SIG-M5 treated with dmso at 0.1 percent for 504 hours (cell line): Measurements from ENCODE around the gene LBX2.
"Not testable (repeated sequence)": the region's sequence is repeated elsewhere in the genome, so short reads cannot be mapped to it uniquely, and the experiment has no call there.

Experiments used
- DNase-seq: peaks from one replicate; lab custom pipeline; 2025; ENCODE audit not compliant: unreplicated experiment; lab: John Stamatoyannopoulos, UW

The LBX2 gene

DNA sequence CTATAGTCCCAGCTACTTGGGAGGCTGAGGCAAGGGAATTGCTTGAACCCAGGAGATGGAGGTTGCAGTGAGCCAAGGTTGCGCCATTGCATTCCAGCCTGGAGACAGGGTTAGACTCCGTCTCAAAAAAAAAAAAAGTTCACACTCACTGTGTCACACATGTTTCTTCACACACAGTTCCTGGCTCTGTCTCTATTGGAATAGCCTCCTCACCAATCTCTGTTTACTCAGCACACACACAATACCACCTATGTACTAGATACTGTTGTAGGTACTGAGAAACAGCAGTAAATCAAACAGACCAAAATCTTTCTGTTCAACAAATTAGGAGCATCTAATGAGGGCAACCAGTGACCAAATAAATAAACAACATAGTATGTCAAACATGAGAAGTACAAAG, 13.3 kb downstream of the LBX2 start:
- DNase-seq = no peak

DNA sequence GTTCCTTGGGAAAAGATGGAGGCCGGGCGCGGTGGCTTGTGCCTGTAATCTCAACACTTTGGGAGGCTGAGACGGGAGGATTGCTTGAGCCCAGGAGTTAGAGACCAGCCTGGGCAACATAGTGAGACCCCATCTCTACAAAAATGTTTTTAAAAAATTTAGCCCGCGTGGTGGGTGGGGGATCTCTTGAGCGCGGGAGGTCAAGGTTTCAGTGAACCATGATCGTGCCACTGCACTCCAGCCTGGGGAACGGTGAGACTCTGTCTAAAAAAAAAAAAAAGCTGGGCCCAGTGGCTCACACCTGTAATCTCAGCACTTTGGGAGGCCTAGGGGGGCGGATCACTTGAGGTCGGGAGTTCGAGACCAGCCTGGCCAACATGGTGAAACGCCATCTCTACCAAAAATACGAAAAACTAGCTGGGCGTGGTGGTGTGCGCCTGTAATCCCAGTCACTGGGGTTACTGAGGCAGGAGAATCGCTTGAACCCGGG, 15.7 kb downstream of the LBX2 start:
- not testable (repeated sequence) for DNase-seq

DNA sequence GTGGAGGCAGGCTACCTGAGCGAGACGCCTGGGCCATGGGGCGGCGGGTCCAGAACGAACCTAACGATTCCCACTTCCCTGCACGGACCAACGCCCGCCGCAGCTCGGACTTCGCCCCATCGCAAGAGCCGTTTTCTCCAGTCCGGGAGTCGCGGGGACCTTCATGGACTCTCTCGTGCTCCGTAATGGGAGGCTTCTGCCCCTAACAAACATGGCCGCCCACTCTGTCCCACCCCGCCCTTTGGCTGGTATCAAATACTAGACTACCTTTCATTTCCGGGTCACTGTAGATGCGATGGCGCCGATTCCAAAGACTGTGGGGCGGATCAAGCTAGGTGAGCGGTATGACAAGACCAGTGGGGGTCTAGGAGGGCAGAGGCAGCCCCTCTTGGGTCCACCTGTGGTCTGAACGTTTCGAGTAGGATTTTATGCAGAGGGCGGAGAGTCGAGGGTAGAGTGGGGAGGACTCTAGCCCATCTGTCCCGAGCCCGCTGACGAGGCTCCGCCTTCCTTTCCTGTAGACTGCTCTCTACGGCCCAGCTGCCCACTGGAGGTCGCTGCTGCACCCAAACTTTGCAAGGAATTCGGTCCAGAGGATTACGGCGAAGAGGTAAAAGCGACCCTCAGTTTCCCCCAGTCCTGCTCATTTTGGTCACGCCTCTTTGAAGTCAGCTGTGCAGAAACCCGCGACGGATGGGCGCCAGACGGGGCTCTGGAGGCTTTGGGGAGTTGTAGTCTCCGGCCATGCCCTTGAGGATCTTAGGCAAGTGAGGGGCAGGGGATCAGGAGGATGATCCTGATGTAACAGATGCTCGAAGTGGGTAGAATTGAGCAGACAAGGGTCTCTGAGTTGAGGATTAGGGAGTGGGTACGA, 16.4 kb downstream of the LBX2 start, which contains the start of the genes CCDC142 and TTC31:
CCDC142 (minus strand) TSS at position 198 of the 874 bp plus-strand sequence; CDS start at position 37, 161 bp downstream.
TTC31 (plus strand) TSS at position 281 of the 874 bp plus-strand sequence; CDS start at position 296, 15 bp downstream.
- peak; percentile 96 for DNase-seq

DNA sequence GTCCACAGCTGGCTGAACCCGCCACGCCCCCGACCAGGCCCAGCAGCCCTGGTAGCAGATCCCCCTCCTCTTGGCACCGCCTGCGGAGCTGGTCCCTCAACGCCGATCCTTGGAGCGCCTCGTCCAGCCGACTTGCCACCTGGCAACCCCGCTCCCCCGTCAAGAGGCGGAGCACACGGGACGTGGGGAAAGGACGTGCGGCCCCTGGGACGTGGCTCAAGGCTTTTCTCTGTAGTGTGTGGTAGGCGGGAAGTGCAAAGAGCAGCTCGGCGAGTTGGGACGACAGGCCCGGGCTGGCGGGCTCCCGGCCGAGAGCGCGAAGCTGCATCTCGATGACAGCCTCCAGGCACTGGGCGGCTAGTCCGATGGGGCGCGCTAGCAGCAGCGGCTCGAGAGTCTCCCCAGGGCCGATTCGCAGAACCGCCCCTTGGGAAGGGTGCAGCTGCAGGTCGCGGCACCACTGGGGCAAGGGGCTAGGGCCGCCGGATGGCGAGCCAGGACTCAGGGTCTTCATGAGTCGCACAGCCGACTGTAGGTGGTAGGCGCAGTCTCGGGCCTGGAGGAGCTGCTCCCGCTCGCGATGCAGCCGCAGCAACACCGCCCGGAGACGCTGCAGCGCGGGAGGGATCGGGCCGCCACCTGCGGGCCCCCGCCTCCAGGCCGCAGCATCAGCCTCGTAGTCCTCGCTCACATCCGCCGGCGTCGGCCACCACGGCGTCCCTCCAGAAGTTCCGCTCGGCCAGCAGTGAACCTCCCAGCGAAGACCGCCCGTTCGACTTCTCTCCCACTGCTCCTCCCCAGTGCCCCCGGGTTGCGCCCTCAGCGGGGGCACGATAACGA, 17.2 kb downstream of the LBX2 start:
- peak; percentile 77 for DNase-seq

DNA sequence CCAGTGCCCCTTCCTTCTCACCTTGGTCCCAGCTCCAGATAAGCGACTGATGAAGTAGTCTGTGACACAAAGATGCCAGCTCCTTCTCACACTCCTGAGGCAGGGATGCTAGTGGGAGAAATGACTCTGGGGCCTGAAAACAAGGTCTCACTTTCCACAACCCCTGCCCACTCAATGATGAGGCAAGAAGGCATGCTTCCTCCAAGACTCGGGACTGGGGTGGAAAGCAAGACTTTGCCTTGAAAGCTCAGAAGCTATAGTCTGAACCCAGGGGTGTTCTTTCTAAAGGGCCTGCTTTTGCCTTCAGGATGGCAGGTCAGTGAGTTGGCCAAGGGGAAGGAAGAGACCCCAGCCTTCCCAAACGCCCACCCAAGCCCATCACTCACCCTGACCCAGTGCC, 18.0 kb downstream of the LBX2 start:
- DNase-seq = no peak

DNA sequence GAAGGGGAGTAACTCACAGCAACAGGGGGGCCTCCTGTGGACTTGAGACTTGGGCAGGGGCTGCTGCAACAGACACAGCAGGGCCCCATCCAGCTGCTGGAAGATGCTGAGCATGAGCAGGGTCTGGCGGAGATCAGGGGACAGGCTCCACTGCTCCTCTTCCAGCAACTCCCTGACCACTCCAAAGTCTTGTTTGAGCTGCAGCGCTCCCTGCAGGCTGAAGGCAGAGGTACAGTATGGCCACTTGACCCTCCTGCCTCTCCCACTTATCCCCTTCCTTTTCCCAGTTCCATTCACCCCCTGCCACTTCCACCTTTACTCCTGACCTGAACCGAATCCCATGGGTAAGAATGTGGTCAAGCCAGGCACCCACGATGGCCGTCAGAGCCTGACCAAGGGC, 24.5 kb downstream of the LBX2 start:
- DNase-seq = no peak

DNA sequence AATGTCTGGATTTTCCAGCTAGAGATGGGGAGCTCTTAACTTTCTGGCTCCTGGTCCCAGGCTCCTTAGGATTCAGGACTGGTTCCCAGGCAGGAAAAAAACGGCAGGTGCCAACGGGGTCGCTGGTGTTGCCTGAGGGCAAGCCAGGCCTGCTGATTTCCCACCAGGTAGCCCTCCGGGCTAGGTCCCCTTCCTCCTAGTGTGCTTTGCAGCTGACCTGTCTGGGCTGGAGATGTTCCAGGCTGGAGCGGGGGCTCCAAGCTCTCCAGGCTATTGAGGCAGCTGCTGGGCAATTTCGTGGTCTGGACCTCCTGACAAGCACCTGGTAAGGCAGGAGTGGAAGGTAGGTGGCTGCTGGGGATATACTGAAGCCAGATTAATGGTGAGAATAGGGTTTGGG, 24.9 kb downstream of the LBX2 start:
- DNase-seq = no peak

DNA sequence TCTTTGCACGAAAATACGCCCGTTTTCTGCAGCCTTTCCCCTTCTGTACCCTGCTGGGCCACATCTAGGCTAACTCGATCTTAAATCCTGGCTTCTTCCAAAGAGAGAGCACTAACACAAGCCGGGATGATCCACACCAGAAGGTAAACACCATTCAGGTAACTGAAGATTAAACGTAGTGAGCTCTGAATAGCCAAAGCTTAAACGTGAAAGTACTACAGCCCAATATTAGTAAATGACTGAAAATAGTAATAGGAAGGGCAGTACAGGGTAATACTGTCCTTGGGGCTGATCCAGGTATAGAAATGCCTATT, 26.5 kb downstream of the LBX2 start:
- DNase-seq = no peak

DNA sequence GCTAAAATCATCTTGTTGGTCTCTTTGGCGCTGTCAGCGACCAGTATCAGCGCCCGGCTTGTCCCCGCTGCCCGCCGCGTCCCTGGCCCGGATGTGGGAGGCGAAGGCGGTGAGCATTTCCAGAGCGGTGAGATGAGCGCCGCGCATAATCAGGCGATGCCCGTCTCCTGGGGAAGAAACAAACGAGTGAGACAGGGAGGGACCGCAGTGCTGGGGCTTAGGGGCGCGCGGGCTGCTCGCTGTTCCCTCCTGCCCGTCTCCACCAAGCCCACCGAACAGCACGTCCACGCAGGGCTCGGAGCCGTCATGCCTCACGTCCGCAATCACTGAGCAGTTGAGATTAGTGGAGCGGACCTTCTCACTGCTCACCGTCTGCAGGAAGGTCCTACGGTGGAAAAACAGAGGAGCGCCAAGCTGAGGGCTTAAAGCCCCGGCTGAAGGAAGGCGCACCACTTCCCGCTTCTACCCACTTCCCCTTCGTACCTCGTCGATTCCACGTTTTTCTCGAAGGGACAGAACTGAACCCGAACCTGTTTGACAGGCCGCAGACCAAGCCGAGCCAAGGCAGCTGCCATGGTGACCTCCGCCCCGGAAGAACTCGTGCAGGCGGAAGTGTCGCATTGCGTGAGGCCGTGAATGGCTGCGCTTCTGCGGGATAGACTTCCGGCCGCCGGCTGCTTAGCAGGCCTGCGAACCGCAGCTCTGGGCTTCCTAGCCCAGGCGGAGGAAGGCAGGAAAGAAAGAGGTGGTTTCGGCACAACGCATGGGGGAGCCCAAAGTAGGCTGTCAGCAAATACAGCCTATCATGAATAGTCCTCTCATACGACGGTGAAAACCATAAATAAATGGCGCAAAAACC, 27.1 kb downstream of the LBX2 start, which contains the start of gene MRPL53:
MRPL53 (minus strand) TSS at position 595 of the 859 bp plus-strand sequence; CDS start at position 575, 20 bp downstream.
- DNase-seq = peak; percentile 96

DNA sequence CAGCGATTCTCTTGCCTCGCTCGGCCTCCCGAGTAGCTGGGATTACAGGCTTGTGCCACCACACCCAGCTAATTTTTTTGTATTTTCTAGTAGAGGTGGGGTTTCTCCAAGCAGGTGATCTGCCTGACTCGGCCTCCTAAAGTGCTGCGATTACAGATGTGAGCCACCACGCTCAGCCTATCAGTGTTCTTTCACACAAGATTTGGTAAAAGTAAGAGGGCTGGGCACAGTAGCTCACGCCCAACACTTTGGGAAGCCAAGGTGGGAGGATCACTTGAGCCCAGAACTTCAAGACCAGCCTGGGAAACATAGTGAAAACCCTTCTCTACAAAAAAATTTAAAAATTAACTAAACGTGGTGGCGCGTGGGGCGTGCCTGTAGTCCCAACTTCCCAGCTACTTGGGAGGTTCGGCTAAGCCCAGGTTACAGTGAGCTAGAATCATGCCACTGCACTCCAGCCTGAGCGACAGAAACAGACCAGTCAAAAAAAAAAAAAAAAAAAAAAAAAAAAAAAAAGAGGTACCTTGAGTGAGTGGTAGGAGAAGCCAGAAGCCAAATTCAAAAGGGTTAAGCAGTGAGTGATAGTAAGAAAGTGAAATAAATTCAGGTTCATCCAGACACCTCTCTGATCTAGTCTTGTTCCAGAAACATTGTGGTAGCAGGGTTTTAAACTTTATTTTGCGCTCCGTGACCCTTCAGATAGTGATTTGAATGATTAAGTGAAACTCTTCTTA, 27.9 kb downstream of the LBX2 start:
- DNase-seq = peak; percentile 54

DNA sequence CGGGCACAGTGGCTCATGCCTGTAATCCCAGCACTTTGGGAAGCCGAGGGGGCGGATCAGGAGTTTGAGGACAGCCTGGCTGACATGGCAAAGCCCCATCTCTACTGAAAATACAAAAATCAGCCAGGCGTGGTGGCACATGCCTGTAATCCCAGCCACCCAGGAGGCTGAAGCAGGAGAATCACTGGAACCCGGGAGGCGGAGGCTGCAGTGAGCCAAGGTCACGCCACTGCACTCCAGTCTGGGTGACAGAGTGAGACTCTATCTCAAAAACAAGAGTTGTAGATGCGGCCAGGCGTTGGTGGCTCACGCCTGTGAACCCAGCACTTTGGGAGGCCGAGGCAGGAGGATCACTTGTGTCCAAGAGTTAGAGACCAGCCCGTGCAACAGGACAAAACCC, 28.7 kb downstream of the LBX2 start:
- DNase-seq = not testable (repeated sequence)

DNA sequence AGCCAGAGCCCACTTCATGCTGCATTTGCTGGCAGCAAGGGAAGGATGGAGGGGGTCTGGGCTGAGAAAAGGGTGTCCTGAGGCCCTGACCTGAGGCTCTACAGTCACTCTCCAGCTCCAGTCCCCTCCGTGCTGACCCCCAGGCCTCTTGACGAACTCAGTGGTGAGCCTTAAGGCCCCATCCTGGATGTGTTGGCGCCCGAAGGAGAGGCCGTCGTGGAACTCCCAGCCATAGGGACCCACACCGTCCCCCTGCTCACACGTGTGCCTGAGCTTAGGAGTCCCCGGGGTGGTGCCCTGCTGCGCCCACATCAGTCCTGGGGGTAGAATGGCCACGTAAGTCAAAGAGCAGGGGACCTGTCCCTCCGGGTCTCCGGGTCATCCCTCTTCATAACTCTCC, 35.0 kb downstream of the LBX2 start:
- DNase-seq = no peak

DNA sequence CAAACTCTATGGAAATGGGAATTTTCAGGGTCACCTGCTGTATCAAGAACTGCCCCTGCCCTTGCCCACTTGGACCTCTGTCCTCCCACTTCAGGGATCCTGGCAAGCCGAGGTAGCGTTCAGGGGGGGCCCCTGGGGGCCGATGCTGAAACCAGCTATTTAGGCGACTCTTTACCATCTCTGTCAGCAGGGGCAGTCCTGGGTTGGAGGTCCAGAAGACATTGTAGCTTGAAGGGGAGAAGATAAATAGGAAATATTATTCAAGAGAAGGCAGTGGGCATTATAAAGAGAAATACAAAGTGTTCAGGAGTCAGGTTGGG, 36.7 kb downstream of the LBX2 start:
- no peak for DNase-seq

DNA sequence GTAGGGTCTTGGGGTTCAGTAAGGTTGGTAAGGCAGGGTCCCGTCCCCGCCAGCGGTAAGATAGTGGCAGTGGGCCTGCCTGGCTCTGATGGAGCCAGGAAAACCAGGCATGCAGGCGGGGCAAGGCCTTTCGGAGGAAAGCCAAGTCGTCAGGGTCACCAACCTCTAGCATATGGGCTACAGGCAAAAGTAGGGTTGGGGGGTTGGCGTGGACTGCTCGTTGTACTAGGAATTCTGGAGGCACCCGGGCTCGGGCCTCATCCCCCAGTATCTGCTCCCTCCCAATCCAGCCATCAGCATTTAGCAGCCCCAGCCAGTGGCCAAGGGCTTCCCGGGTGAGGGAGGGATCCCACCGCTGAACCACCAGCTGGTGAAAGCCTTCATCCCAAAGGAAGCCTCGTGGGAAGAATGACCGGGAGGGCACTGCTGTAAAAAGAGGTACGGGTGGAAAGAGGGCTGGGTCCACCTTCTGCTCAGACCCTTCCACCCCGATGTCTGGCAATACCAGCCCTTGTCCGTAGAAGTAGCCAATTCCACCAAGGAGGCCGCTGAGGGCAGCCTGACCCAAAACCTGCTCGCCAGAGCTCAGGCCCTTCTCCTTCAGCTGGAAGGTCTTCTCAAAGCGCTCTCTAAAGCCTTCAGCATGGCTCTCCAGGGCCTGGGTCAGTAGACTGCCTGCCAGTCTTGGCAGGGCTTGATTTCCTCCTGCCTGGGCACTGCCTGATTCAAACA, 37.2 kb downstream of the LBX2 start:
- DNase-seq = no peak

DNA sequence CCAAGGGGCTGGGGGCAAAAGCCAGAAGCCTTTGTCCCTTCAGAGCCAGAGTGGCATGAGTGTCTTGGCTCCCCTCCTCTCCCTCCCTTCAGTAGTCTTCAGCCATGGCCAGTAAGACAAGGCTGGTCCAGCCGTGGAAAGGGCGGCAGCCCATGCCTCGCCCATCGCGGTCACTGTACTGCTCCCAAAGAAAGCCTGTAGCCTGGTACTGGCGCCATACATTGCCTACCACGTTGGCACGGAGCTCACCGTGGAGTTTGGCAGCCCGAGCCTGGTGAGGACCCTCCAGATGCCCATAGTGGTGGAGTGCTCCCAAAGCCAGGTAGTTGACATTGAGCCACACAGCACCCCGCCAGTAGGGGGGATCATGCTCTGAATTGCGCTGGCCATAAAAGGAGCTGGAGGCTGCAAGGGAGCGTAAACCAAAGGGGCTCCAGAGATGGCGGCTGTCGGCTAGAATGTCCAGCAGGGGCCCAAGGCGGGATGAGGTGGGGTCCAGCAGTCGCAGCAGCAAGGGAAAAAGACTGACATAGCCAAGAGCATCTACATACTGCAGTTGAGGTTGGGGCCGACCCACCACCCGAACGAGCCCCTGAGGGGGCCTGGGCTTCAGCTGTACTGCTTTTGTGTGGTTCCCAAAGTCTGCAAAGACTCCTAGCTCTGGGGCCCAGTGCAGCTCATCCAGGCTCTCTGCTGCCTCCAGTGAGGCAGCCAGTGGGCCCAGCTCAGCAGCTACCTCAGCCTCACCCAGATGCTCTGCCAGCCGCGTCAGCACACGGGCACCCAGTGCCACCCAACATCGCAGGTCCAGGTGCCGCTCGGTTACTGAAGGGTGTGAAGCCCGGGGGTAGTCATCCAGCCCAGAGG, 38.0 kb downstream of the LBX2 start:
- DNase-seq = no peak

DNA sequence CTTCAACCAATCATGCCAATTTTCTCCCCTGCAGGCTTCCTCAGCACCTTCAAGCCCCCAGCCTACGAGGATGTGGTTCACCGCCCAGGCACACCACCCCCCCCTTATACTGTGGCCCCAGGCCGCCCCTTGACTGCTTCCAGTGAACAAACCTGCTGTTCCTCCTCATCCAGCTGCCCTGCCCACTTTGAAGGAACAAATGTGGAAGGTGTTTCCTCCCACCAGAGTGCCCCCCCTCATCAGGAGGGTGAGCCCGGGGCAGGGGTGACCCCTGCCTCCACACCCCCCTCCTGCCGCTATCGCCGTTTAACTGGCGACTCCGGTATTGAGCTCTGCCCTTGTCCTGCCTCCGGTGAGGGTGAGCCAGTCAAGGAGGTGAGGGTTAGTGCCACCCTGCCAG, 39.2 kb downstream of the LBX2 start:
- DNase-seq = not testable (repeated sequence)

DNA sequence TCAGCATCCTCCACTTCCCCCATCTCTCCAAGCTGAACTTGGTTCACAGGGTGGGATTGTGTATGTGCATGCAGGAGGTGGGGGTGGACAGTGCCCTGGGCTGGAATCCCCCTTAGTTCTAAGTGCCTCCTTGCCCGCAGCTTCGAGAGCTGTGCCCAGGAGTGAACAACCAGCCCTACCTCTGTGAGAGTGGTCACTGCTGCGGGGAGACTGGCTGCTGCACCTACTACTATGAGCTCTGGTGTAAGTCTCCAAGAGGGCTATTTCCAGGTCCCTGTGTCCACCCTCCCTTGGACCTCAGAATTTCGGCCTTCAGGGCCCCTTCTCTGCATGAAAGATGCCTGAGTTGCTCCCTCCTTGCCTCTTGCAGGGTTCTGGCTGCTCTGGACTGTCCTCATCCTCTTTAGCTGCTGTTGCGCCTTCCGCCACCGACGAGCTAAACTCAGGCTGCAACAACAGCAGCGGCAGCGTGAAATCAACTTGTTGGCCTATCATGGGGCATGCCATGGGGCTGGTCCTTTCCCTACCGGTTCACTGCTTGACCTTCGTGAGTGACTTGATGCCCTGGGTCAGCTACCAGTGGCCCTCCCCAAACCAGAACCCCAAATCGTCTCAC, 39.8 kb downstream of the LBX2 start:
- DNase-seq = not testable (repeated sequence)

DNA sequence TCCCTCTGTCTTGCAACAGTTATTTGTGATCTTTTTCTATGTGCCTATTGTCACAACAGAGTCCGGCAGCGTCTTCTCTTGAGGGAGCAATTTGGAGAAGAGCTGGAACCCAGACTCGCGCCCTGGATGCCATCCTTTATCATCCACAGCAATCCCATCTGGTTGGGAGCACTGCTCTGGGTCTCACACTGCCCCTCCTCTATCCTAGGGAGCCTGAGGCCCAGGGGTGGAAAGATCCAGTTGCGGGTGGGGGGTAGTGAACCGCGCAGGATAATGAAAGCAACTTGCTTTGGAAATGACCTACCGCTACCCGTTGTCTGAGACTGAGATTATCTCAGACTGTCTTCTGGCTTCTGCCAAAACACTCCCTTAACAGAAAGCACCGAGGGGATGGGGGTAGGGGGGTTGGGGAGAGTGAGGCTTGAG, 40.5 kb downstream of the LBX2 start:
- DNase-seq = no peak
